Adipose tissue (tissue), 3 donors: Measurements from ENCODE around the gene RBMS3. TPM values are rescaled to one million over a fixed set of nuclear protein-coding genes. Genes with fewer than 3 reads are reported as not detected.

ENCODE experiments used
- H3K27ac ChIP-seq: one replicate; pipeline ENCODE4 v1.5.1; 2013; ENCODE audit warnings: low read depth, low read length
- WGBS, 3 donors: extraction: QIAGEN DNeasy Blood & Tissue Kit; methylation state at CpG; one replicate each; pipeline ENCODE4 v1.1.7; 2013; 5-methylcytosine and 5-hydroxymethylcytosine counted together
- polyA plus RNA-seq, 3 donors: library from polyadenylated mRNA; stranded (reverse); fragments of 200-250 nt; gene quantifications; one replicate each; pipeline ENCODE4 v1.2.3, GENCODE V29; 2013
- donor health status: healthy with polysubstance abuse.
- donor health status: Bipolar disorder and iron deficiency.
- donor health status: healthy.

RBMS3 gene
- polyA plus RNA-seq, 3 donors, result 1.4 to 16.2 (median 10.2) TPM

- WGBS, 3 donors, result 95 to 100% (median 100%) methylated on average over 1 to 3 of the region's 3 CpGs
- H3K27ac ChIP-seq, result no peak overlapping the region
Measured at GRCh38 chr3:29481969-29482767, 201.3 kb downstream of the RBMS3 start.

- 76 to 94% (median 90%) methylated on average over 2 of the region's 2 CpGs for WGBS, 3 donors
- H3K27ac ChIP-seq, result no peak overlapping the region
Measured at GRCh38 chr3:29484633-29485032, 203.8 kb downstream of the RBMS3 start.

- 68 to 83% (median 78%) methylated on average over 5 of the region's 5 CpGs for WGBS, 3 donors
- H3K27ac ChIP-seq, result no peak overlapping the region
Measured at GRCh38 chr3:29486096-29486495, 205.2 kb downstream of the RBMS3 start.

GRCh38 chr3:29486917-29487316 is 206.0 kb downstream of the RBMS3 start:
- H3K27ac ChIP-seq, result no peak overlapping the region
- 72 to 85% (median 82%) methylated on average over 2 of the region's 2 CpGs for WGBS, 3 donors

GRCh38 chr3:29488922-29489321 is 208.1 kb downstream of the RBMS3 start:
- H3K27ac ChIP-seq, result no peak overlapping the region
- 49 to 86% (median 78%) methylated on average over 1 of the region's 1 CpG for WGBS, 3 donors

GRCh38 chr3:29493109-29493508 is 212.2 kb downstream of the RBMS3 start:
- WGBS, 3 donors, result 94 to 97% (median 95%) methylated on average over 3 of the region's 3 CpGs
- H3K27ac ChIP-seq, result no peak overlapping the region

GRCh38 chr3:29494305-29495036 is 213.6 kb downstream of the RBMS3 start:
- WGBS, 3 donors, result 62 to 72% (median 68%) methylated on average over 6 of the region's 6 CpGs
- no peak overlapping the region for H3K27ac ChIP-seq

- no peak overlapping the region for H3K27ac ChIP-seq
- WGBS, 3 donors, result 83 to 87% (median 85%) methylated on average over 5 of the region's 5 CpGs
Measured at GRCh38 chr3:29497282-29497681, 216.4 kb downstream of the RBMS3 start.

GRCh38 chr3:29502771-29503170 is 221.9 kb downstream of the RBMS3 start:
- H3K27ac ChIP-seq, result no peak overlapping the region
- WGBS, 3 donors, result 48 to 78% (median 62%) methylated on average over 2 of the region's 2 CpGs

GRCh38 chr3:29503314-29503713 is 222.4 kb downstream of the RBMS3 start:
- 69 to 80% (median 76%) methylated on average over 3 of the region's 3 CpGs for WGBS, 3 donors
- H3K27ac ChIP-seq, result no peak overlapping the region

GRCh38 chr3:29503958-29504357 is 223.1 kb downstream of the RBMS3 start:
- H3K27ac ChIP-seq, result no peak overlapping the region
- 42 to 58% (median 55%) methylated on average over 3 of the region's 3 CpGs for WGBS, 3 donors

GRCh38 chr3:29506502-29506901 is 225.6 kb downstream of the RBMS3 start:
- H3K27ac ChIP-seq, result no peak overlapping the region
- WGBS, 3 donors, result 87% methylated on average over 3 of the region's 3 CpGs

GRCh38 chr3:29511701-29512100 is 230.8 kb downstream of the RBMS3 start:
- no peak overlapping the region for H3K27ac ChIP-seq
- WGBS, 3 donors, result 46 to 76% (median 66%) methylated on average over 1 of the region's 1 CpG

GRCh38 chr3:29512641-29513040 is 231.8 kb downstream of the RBMS3 start:
- 49 to 62% (median 54%) methylated on average over 4 of the region's 4 CpGs for WGBS, 3 donors
- H3K27ac ChIP-seq, result no peak overlapping the region

- 7 to 28% (median 11%) methylated on average over 3 of the region's 3 CpGs for WGBS, 3 donors
Measured at GRCh38 chr3:29513236-29513635, 232.4 kb downstream of the RBMS3 start.

GRCh38 chr3:29514170-29514569 is 233.3 kb downstream of the RBMS3 start:
- WGBS, 3 donors, result 23 to 37% (median 26%) methylated on average over 3 of the region's 3 CpGs
- no peak overlapping the region for H3K27ac ChIP-seq

More at GRCh38 chr3:29513236-29513635, 232.4 kb downstream of the RBMS3 start:
- H3K27ac ChIP-seq, result no peak overlapping the region

- H3K27ac ChIP-seq, result no peak overlapping the region
- 26 to 38% (median 30%) methylated on average over 3 of the region's 3 CpGs for WGBS, 3 donors
Measured at GRCh38 chr3:29514912-29515311, 234.0 kb downstream of the RBMS3 start.

GRCh38 chr3:29515451-29515850 is 234.6 kb downstream of the RBMS3 start:
- 37 to 42% (median 37%) methylated on average over 2 of the region's 2 CpGs for WGBS, 3 donors

GRCh38 chr3:29516164-29516563 is 235.3 kb downstream of the RBMS3 start:
- 90 to 94% (median 90%) methylated on average over 4 of the region's 4 CpGs for WGBS, 3 donors
- H3K27ac ChIP-seq, result no peak overlapping the region

More at GRCh38 chr3:29515451-29515850, 234.6 kb downstream of the RBMS3 start:
- H3K27ac ChIP-seq, result no peak overlapping the region
